MM.1S (cell line): ENCODE data around the gene DCLRE1B.

Experiments used
- EZH2 ChIP-seq: fragments of 300-600 bp; sonication (generic); optimal IDR thresholded peaks from 2 replicates; pipeline ENCODE3; 2017; ENCODE audit warnings: low read depth, mild to moderate bottlenecking, antibody characterized with exemption, low read length, mixed read lengths
- TF ChIP-seq, protein P1 (sequence below): fragments of 300-600 bp; sonication (generic); IDR thresholded peaks from 2 replicates; pipeline ENCODE4 v1.5.1; 2016; ENCODE audit warnings: antibody characterized with exemption, low read length, mixed read lengths

DNA sequence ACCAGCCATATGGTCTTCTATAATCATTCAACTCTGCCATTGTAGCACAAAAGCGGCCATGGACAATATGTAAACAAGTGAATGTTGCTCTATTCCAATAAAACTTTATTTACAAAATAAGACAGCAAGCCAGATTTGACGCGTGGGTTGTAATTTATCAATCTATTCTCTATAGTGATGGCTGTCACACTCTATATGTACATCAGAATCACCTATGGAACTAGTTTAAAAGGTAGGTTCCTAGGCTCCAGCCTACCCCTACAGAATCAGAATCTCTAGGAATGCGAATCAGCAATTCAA, 25.4 kb upstream of the DCLRE1B start:
- TF ChIP-seq, protein P1, sequence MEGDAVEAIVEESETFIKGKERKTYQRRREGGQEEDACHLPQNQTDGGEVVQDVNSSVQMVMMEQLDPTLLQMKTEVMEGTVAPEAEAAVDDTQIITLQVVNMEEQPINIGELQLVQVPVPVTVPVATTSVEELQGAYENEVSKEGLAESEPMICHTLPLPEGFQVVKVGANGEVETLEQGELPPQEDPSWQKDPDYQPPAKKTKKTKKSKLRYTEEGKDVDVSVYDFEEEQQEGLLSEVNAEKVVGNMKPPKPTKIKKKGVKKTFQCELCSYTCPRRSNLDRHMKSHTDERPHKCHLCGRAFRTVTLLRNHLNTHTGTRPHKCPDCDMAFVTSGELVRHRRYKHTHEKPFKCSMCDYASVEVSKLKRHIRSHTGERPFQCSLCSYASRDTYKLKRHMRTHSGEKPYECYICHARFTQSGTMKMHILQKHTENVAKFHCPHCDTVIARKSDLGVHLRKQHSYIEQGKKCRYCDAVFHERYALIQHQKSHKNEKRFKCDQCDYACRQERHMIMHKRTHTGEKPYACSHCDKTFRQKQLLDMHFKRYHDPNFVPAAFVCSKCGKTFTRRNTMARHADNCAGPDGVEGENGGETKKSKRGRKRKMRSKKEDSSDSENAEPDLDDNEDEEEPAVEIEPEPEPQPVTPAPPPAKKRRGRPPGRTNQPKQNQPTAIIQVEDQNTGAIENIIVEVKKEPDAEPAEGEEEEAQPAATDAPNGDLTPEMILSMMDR: no peak
- TF ChIP-seq EZH2: no peak
